Activated CD4-positive, alpha-beta T cell treated with anti-CD3 and anti-CD28 coated beads, Interleukin-2, amount 50 U/mL, for 4 hours (primary cell): ENCODE measurements around the gene SHISA9.
"Not testable (repeated sequence)": the region's sequence is repeated elsewhere in the genome, so short reads cannot be mapped to it uniquely, and the experiment has no call there.

ENCODE experiments used
- DNase-seq, 2 experiments: peaks; one replicate each; pipeline ENCODE4 v3.0.0-alpha.2; 2020

Gene SHISA9

DNA sequence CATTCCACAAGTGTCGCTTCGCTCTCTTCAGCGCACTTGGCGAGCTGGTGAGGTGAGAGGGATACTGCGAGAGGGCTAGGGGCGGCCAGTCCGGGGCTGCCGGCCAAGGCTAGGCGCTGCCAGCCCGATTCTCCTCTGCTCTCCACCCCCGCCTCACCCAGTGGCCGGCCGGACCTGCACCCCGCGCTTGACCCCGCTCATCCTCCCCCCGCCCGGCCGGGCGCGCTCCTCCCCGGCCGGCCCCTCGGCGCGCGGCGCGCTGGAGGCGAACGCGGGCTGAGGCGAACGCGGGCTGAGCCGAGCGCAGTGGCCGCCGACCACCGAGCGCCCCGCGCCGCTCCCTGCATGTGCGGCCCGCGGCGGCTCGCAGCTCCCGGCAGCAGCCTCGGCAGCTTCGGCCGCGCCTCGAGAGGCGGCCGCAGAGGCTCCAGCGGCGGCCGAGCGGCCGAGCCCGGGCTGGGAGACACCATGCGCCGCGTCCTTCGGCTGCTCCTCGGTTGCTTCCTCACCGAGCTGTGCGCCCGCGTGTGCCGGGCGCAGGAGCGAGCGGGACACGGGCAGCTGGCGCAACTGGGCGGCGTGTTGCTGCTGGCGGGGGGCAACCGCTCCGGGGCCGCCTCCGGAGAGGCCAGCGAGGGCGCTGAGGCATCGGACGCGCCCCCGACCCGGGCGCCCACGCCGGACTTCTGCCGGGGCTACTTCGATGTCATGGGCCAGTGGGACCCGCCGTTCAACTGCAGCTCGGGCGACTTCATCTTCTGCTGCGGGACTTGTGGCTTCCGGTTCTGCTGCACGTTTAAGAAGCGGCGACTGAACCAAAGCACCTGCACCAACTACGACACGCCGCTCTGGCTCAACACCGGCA, at the start of gene SHISA9:
Gene SHISA9 (plus strand): TSS at position 2 of the 865 bp plus-strand sequence.
- no peak for DNase-seq

DNA sequence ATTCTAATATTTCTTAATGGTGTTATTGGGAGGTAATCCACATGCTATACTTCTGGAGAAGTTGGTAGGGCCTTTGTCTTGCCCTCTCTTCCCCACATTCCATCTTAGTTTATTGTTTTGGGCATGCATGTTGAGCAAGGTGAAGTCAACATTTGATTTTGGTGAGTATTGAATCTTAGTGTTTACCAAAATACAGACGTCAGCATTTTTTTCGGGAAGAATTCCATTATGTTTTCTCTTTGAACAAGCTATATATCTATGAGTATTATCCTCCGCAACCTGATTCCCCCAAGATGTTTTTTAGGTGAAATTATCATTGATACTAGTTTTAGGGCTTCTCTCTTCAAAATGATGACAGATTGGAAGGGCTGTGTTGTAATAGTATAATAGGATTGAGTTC, 47.4 kb upstream of the SHISA9 start:
- DNase-seq: no peak

DNA sequence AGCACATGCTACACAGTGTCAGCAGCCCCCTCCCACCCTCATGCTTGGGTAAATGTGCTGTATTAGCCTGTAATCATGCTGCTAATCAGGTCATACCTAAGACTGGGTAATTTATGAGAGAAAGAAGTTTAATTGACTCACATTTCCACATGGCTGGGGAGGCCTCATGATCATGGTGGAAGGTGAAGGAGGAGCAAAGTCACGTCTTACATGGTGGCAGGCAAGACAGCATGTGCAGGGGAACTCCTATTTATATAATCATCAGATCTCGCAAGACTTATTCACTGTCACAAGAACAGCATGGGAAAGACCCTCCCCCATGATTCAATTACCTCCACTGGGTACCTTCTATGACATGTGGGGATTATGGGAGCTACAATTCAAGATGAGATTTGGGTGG, 44.0 kb upstream of the SHISA9 start:
- not testable (repeated sequence) for DNase-seq

DNA sequence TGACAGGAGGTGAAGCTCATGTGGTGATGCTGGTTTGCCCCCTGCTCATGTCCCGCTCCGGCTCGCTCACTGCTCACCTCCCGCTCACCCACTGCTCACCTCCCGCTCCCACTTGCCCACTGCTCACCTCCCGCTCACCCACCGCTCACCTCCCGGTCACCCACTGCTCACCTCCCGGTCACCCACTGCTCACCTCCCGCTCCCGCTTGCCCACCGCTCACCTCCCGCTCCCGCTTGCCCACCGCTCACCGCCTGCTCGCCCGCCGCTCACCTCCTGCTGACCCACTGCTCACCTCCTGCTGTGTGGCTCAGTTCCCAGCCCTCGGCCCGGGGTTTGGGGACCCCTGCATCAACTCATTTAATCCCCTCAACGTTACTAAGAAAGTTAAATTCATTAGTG, 39.1 kb upstream of the SHISA9 start:
- DNase-seq: no peak

DNA sequence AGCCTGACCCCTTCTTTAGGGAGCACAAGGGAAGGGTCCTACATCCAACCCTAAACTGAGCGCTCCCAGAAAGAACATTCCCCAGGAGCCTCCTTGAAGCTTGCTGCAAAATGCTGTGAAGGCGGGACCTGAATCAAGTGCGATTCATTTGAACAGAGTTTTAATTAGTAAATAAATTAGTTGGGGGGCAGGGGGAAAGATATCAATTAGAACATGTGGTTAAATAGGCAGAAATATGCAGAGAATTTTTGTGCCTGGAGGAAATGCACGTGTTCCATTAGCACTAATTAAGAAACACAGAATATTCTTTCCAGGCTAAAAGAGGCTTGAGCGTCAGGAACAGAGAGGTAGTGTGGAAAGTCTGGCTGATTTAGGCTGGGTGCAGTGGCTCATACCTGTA, 38.5 kb upstream of the SHISA9 start:
- DNase-seq: no peak

DNA sequence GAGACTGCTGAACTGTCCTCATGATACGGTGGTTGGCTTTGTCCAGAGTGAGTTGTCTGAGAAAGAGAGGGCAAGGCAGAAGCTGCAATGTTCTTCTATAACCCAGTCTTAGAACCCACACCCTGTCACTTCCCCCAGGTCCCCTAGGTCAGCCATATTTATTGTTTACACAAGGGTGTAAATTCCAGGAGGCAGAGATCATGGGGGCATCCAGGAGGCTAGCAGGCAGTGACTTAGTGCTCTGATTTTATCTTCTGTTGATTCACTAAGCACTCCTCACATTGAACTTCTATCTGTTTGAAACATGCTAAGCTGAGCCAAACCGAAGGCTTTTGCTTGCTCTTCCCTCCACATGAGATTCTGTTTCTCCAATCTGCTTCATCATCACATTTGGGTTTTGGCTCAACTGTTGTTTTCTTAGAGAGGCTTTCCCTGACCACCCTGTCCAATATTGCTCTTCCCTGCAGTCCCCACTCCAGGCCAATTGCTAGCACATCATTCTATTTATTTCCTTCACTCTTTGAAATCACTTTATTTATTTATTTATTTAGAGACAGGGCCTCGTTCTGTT, 34.3 kb upstream of the SHISA9 start:
- DNase-seq: no peak

DNA sequence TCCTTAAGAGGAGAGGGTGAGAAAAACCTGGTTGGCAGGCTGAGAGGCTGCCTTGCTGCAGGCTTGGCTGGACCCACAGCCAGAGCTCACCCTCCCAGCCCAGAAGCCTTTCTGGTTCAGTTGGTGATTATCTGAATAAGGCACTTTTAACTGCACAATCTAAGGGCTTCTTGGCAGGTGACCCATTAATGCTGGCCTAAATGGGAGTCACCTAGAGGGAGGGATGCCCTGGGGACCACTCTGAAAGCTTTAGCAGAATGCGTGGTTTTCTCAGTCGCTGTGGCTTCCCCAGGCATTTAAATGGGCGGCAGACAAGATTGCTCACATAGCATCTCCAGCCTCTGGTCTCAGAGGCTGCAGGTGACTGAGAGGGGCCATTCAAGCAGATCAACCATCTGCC, 33.2 kb upstream of the SHISA9 start:
- no peak for DNase-seq

DNA sequence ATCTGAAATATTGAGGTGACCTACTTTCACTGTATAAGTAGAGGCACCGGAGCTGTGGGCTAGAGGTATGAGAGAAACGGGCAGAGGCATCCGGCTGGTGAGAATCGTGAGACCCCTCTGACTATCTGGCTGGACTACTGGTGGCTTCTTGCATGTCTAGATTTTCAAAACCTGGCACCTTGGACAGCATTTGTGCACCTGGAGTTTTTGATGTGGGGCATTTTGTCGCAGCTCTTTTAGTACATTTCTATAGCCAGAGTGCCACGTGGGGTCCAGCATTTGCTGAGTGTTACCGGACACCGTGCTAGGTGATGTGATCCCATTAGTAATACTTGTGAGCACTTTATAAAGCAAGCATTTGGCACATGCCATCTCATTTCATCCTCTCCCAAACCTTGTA, 32.6 kb upstream of the SHISA9 start:
- DNase-seq: no peak

DNA sequence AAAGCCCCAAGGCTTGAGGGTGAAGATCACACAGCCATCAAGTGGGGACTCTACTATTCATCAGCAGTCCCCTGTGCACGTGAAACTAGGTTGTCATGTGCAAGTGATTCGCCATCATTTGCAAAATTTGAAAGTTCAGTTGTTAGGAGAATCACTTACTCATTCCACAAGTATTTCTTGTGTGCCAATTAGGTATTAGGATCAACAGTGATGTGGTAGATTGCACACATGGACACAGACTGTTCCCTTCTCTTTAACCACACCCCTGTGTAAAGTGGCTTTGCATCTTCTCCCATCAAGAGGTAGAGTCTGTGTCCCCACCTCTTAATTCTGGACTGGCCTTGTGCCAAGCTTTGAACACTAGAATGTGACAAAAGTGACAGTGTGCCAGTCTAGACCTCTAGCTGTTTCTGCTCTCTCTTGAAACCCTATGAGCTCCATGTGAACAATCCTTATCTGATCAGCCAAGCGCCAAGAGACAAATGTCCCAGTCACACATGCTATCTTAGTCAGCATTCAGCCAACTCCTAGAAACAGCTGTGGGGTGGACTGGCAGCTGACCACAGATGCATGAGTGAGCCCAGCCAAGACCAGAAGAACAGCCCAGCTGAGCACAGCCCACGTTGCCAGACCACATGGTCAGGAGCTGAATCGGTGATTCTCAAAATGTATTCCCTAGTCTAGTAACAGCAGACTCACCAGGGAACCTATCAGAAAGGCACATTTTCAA, 31.5 kb upstream of the SHISA9 start:
- no peak for DNase-seq

DNA sequence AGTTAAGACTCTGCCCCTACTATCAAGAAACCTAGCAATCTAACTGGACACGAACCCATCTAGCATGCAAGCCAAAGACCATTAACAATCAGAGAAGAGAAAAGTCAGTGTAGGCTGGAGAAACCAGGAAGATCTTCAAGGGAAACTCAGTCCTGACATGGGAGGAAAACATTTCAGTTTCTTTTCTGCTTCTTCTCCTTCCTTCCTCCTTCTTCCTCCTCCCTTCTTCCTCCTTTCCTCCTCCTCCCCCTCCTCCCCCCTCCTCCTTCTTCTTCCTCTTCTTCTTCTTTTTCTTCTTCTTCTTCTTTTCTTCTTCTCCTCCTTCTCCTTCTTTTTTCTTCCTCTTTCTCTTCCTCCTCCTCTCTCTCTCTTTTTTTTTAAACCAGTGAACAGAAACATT, 29.6 kb upstream of the SHISA9 start:
- DNase-seq: no peak

DNA sequence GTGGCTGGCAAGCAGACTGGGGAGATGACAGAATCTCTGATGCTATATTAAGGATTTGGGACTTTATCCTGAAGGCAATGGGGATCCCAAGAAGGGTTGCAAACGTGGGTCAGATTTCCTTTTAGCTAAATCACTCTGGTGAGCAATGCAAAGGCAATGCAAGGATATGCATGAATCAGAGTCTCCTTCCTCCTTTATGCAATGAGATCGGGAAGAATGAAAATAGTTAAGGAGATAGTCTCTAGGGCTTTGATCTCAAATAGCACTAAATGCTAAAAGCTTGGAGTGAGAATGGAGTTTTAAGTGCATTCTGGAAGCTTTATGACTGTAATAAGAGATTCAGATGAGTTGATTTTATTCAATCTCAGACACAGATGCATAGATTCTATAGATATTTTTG, 27.2 kb upstream of the SHISA9 start:
- no peak for DNase-seq

DNA sequence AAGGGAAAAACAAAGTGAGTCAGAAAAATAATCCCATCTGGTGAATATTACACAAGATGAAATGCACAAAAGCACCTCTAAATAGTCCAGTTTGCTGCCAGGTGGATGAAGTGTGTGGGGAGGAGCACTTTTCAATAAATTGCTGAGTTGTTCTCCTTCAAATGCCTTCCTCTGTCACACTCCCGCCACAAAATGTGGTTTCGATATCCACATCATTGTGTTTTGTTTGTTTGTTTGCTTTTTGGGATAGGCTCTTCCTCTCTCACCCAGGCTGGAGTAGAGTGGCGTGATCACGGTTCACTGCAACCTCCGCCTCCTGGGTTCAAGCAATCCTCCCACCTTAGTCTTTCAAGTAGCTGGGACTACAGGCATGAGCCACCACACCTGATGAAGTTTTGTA, 24.6 kb upstream of the SHISA9 start:
- no peak for DNase-seq

DNA sequence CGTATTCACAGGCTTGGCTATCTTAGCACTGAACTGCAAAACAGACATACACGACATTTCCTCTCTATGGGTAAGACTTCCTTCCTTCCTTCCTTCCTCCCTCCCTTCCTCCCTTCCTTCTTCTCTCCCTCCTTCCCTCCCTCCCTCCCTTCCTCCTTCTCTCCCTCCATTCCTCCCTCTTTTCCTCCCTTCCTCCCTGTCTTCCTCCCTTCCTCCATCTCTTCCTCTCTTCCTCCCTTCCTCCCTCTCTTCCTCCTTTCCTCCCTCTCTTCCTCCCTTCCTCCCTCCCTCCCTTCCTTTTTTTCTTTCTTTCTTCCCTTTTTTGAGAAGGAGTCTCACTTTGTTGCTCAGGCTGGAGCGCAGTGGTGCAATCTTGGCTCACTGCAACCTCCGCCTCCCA, 22.4 kb upstream of the SHISA9 start:
- no peak for DNase-seq

DNA sequence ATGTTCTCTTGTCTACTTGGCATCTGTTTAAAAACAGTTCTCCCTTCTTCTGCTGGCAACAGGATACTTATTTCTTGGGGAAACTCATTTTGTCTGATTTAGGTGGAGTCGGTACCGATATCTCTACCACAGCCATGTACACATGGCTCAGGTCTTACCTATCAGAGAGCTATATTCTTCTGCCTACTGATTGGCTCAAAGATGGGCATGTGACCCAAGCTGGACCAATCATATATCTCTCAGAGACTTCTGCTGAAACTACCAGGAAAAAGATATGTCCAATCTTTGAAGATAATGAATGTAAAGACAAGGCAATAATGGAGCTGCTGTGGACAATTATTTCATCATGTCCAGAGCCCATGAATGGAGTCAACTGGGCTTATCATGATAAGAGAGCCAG, 21.6 kb upstream of the SHISA9 start:
- no peak for DNase-seq

DNA sequence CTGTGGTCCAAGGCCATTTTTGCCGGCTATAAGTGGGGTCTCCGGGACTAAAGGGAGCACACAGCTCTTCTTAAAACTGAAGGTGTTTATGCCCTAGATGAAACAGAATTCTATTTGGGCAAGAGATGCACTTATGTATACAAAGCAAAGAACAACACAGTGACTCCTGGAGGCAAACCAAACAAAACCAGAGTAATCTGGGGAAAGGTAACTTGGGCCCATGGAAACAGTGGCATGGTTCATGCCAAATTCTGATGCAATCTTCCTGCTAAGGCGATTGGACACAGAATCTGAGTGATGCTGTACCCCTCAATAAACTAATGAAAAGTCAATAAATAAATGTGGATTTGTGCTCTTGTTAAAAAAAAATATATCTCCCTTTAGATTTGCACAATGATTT, 20.2 kb upstream of the SHISA9 start:
- DNase-seq: no peak

DNA sequence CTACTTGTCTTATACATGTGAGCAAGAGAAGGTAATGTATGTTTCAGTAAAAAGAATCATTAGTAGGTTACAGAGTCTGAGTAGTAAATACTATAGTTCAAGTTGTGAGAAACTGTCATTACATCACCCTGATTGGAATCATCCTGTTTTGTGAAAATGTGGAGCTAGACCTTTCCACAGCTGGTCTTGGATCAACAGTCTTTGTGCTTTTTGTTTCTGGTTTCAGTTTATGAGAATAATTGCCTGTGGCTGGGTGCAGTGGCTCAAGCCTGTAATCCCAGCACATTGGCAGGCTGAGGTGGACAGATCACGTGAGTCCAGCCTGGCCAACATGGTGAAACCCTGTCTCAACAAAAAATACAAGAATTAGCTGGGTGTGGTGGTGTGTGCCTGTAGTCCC, 19.7 kb upstream of the SHISA9 start:
- no peak for DNase-seq

DNA sequence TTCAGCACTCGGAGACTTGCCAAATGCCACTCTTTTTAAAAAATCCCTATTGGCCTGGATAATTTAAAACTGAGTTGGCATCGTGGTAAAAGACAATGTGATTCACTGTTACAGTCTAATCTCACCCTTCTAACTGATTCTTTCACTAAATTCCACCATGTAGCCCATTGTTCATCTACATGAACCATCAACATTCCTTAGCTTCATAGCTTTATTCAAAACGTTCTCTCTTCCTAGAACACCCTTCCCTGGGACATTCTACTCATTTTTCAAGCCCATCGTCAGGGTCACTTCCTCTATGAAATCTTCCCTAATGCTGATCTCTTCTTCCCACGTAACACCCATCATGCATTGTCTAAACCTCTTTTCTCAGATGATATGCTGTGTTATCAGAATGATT, 15.7 kb upstream of the SHISA9 start:
- DNase-seq: no peak

DNA sequence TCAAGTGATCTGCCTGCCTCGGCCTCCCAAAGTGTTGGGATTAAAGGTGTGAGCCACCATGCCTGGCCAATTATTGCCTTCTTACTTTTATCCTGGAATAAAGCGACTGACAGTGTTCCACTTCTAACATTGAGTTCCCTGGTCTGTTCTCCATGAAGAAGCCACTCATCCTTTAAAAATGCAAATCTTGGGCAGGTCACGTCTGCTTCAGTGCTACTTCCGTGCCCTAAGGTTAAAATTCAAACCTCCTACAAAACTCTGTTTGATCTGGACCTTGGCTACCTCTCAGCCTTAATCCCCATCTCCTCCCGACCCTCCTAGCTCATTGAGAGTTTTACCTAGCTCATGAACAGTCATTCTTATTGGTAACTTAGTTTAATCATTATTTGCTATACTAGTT, 9.6 kb upstream of the SHISA9 start:
- no peak for DNase-seq

DNA sequence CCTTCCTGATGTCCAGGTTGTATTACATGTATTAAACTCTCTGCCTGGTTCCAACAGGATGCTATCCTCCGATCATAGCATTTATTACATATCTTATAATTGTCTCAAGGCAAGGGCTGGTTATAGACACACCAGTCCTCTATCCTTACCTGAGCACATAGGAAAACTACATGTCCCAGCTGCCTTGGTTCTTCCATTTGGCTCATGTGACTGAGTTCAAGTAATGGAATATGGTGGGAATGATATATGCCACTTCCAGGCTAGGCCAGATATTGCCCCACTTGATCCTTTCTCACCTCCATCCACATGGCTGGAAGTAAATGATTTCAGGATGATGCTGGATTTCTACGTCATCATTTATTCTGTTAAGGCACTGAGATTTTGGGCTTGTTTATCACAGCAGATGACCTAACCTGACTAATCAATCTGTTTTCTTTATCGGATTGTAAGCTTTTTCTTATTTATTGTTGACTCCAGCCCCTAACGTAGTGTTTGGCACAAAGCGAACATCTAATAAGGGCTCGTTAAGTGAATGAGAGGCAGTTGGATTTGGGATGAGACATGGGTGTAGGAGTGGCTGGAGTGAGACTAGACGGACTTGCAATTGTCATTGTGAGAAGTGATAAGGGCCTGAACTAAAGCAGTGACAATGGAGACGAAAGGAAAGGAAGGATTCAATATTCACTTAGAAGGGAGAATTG, 8.2 kb upstream of the SHISA9 start:
- no peak for DNase-seq

DNA sequence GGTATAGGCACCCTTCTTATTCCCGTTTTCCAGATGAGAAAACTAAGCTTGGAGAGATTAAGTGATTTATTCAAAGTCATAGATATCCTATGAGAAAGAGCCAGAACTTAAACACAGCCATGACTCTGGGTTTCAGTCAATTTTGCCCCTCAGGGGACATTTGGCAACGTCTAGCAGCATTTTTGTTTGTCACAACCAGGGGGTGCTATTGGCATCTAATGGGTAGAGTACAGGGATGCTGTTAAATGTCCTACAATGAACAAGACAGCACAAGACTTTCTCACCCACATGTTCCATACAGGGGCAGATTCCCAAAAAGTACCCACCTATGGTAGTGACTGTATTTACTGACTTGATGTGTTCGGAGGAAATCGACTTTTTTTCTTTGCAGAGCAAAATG, 4.8 kb upstream of the SHISA9 start:
- DNase-seq: no peak

DNA sequence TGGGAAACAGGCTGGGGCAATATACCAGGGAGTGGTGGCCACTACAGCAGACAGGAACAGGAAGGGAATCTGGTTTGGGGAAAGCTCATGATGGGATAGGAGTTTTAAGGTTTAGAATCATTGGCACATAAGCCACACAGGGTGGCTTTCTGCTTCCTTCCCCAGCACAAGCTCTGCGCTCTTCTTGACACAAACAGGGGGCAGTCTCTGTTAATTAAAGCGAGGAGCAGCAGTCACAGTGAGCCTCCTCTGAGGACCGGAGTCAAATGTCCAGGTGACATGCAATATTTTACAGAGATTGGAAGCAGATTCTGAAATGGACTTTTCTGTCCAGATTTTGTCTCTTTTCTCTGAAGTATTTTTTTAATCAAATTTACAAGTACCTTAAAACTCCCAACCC, 2.8 kb upstream of the SHISA9 start:
- DNase-seq: no peak

DNA sequence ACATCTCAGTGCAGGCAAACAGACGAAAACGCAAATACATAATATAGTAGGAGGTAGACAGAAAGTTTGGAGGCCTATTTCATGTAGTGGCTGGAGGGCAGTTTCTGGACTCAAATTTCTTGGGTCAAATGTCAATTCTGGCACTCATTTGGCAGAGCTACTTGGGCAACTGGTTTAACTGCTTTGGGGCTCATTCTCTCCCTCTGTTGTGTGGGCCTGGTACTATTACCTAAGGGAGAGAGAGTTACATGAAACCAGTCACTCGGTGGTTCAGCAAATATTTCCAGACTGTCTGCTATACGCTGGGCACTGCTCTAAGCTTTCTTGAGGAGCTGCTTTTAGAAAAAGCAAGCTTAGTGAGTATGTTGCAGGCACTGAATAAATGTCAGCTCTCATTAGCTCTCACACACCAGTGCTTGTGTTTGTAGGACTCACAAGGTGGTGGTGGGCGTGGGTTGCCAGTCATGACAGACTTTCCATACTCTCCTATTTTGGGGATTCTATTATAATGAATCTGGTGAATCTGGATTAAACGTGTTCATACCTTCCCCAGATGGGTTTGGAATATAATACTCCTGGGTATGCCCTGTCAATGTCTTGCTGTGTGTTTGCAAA, 1.8 kb upstream of the SHISA9 start:
- DNase-seq: no peak

DNA sequence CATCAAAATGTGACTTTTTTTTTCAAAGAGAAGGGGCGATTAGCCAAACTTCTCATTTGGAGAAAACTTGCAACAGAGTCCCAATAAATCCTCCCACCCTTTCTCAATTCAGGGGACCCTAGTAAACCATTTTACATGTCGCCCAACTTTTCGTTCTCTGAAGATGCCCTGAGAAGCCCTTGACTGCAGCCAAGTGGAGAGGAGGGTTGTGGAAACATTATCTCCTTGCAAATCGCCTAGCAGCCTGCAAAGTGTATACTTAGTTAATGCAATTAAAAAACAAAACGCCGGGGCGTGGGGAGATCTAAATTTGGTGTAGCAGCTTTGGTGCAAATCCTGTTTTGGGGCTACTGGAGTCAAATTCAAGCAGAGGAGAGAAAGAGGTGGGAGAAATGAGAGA, 1.2 kb upstream of the SHISA9 start:
- no peak for DNase-seq
